WERI-Rb-1 (cell line): ENCODE results near the gene NUDT22.

Source experiments
- DNase-seq: peaks from one replicate; pipeline ENCODE4 v3.0.0-alpha.2; 2020
- H3K27ac ChIP-seq: fragments of 250-450 bp; sonication (Bioruptor Pico); 2 replicates; pipeline ENCODE4 v1.5.1; 2020; ENCODE audit warnings: mild to moderate bottlenecking, moderate library complexity
- H3K27me3 ChIP-seq: fragments of 250-450 bp; sonication (Bioruptor Pico); 2 replicates; pipeline ENCODE4 v1.5.1; 2021; ENCODE audit warnings: mild to moderate bottlenecking, low read depth, moderate library complexity; ENCODE audit not compliant: insufficient read depth, severe bottlenecking
- H3K36me3 ChIP-seq: fragments of 250-450 bp; sonication (Bioruptor Pico); 2 replicates; pipeline ENCODE4 v1.5.1; 2020; ENCODE audit warnings: mild to moderate bottlenecking, moderate library complexity
- H3K4me3 ChIP-seq: 2 replicates; pipeline ENCODE4 v1.5.1; 2011; ENCODE audit warnings: low read depth, mild to moderate bottlenecking, control low read depth, low read length
- H3K9me3 ChIP-seq: fragments of 250-450 bp; sonication (Bioruptor Pico); 2 replicates; pipeline ENCODE4 v1.5.1; 2021; ENCODE audit warnings: mild to moderate bottlenecking, moderate library complexity; ENCODE audit not compliant: severe bottlenecking
- TF ChIP-seq, protein P1 (sequence below): IDR thresholded peaks from 2 replicates; pipeline ENCODE4 v1.5.1; 2011; ENCODE audit warnings: low read depth, mild to moderate bottlenecking, control low read depth, inconsistent platforms, low read length

Gene NUDT22

DNA sequence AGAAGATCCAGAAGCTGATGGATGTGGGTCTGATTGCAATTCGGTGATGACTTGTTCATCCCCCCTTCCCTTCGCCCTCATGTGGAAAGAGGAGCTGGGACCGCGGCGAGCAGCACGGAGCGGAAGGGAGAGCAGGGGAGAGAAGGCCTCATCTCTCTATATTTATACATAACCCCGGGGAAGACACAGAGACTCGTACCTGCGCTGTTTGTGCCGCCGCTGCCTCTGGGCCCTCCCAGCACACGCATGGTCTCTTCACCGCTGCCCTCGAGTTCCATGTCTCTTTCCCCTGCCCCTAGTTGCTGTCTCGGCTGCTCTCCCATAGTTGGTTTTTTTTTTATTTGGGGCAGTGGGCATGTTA is 22.0 kb upstream of the NUDT22 start:
- Histone ChIP-seq H3K9me3 (no peaks in the 10 kb centered on the region), H3K27ac (no peak overlapping the region), H3K36me3 (peaks cover 84% of the 10 kb centered on the region), H3K4me3 (no peak overlapping the region), H3K27me3 (no peaks in the 10 kb centered on the region)
- TF ChIP-seq, protein P1, sequence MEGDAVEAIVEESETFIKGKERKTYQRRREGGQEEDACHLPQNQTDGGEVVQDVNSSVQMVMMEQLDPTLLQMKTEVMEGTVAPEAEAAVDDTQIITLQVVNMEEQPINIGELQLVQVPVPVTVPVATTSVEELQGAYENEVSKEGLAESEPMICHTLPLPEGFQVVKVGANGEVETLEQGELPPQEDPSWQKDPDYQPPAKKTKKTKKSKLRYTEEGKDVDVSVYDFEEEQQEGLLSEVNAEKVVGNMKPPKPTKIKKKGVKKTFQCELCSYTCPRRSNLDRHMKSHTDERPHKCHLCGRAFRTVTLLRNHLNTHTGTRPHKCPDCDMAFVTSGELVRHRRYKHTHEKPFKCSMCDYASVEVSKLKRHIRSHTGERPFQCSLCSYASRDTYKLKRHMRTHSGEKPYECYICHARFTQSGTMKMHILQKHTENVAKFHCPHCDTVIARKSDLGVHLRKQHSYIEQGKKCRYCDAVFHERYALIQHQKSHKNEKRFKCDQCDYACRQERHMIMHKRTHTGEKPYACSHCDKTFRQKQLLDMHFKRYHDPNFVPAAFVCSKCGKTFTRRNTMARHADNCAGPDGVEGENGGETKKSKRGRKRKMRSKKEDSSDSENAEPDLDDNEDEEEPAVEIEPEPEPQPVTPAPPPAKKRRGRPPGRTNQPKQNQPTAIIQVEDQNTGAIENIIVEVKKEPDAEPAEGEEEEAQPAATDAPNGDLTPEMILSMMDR: no peak
- DNase-seq: no peak

DNA sequence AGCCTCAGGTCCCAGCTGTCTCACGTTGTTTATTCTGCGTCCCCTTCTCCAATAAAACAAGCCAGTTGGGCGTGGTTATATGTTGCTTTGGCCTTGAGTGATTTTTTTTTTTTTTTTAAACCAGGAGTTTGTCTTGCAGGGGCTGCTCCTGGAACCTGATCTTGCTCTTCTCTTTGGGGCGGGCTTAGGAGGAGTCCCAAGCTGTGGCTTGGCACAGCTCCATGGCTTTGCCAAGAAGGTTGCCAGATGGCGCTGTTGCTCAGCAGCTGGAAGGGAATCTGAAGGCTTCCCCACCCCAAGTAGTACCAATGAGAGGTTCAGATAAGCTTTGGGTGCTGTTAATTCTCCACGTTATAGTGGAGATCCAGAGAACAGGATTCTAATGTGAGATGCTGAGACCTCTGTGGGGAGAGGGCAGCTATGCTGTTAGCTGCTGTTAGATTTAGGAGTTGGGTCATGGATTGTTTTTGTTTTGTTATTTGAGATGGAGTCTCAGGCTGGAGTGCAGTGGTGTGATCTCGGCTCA is 21.5 kb upstream of the NUDT22 start:
- Histone ChIP-seq H3K27me3 (no peaks in the 10 kb centered on the region), H3K27ac (no peak overlapping the region), H3K9me3 (no peaks in the 10 kb centered on the region), H3K36me3 (peaks cover 82% of the 10 kb centered on the region), H3K4me3 (no peak overlapping the region)
- TF ChIP-seq, protein P1: peak; percentile 72
- DNase-seq: peak; percentile 76

DNA sequence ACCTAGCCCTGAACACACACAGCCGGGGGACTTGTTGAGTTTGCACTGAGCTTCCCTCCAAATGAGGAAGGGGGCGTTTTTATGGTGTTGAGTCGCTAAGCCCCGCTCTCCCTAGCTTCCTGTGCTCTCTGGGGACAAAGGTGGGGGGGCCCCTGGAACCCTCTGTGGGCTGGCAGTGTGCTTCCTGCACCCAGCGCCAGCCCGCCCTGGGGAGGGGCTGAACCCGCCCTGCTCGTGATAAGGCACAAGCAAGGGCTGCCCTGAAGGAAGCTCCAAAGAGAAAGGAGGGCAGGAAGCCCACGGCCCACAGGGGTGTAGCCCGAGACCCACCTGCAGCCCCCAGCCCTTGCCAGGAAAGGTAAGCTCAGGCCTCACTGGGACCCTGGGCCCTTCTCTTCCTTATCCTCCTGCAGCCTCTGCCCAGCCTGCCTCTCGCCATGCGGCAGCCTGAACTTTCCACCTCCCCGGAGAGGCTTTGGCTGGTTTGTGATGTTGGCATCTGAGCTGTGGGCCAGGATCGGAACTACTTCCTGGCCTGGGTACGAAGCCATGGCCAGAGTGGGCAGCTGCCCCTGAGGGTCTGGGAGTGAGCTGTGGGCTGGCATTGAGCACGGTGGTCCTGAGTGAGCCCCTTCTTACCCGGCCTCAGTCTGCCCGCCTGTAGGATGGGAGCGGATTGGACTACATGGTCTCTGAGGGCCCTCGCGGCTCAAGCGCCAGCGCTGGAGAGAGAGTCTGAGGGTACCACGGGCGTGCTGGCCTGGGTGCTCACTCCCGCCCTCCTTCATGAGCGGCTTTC is 19.4 kb upstream of the NUDT22 start, which contains the start of gene FERMT3:
TSS of gene FERMT3 (plus strand) at position 265 of the 799 bp plus-strand sequence. CDS start 644 bp downstream, outside the sequence.
- H3K36me3 ChIP-seq: peaks cover 60% of the 10 kb centered on the region
- H3K9me3 ChIP-seq: no peaks in the 10 kb centered on the region
- no peaks in the 10 kb centered on the region for H3K27me3 ChIP-seq
- H3K4me3 ChIP-seq: no peak within 1 kb of the TSS
- H3K27ac ChIP-seq: no peak within 1 kb of the TSS
- TF ChIP-seq, protein P1: no peak
- no peak for DNase-seq

DNA sequence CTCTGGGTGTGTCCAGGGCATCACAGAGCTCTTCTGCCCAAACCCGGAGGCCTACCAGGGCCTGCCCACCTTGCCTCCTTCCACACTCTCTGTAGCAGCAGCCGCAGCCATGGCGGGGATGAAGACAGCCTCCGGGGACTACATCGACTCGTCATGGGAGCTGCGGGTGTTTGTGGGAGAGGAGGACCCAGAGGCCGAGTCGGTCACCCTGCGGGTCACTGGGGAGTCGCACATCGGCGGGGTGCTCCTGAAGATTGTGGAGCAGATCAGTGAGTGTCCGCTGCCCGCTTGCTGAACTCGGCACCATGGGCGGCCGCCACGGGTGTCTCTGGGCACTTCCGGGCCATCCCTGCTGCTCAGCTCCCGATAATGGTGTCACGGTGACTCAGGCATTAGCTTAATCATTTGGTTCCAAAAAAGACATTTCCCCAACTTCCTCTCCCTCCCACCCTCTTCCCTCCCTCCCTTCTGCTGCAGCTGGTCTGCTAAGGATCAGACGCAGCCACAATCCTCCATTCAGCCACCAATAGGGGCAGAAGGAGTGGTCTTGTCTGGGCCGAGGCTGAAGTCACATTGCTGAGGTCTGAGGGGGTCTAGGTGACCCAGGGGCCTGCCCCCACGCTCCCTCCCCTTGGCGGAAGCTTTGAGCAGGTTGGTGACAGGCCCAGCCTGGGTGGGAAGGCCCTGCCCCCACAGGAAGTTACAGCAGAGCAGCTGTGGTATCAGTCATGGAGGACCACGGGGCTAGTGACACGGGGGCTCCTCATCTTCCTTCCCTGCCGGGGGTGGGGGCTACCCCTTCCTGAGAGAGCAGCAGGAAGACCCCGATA is 18.6 kb upstream of the NUDT22 start:
- no peak overlapping the region for H3K27ac ChIP-seq
- H3K27me3 ChIP-seq: no peaks in the 10 kb centered on the region
- DNase-seq: no peak
- TF ChIP-seq, protein P1: no peak
- peaks cover 54% of the 10 kb centered on the region for H3K36me3 ChIP-seq
- no peaks in the 10 kb centered on the region for H3K9me3 ChIP-seq
- H3K4me3 ChIP-seq: no peak overlapping the region

DNA sequence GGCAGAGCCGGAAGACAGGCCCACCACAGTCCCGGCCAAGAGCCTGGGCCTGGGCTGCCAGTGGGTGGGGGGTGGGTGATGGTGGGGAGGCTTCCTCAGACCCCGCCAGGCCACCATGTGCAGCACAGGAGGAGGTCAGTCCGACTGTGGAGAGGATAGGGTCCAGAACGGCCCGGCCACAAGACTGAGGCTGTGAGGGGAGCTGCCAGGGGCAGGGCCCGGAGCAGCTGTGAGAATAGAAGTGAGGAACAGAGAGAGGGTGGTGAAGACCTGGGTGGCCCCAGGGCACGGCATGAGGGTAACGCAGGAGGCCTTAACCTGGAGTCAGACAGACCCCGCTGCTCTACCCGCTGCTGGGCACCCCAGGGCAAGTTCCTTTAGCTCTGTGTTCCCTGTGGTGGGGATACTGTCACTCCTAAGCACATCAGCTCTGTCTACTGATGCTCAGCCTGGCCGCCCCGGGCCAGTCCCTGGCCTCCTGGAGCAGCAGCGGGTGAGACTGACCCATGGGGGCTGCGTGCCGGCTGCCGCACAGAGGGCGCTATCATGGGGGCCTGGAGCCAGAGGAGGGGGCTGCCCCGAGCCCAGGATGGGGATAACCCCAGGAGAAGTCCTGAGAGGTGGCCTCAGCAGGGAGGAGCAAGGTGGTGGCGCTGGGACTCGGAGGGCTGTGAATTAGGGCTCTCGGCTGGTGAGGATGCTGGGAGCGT is 17.8 kb upstream of the NUDT22 start:
- DNase-seq: no peak
- Histone ChIP-seq H3K9me3 (no peaks in the 10 kb centered on the region), H3K4me3 (no peak overlapping the region), H3K27ac (no peak overlapping the region), H3K27me3 (no peaks in the 10 kb centered on the region), H3K36me3 (peaks cover 46% of the 10 kb centered on the region)
- TF ChIP-seq, protein P1: no peak
